Measurements from ENCODE around the gene IFNLR1.

IFNLR1 gene

DNA sequence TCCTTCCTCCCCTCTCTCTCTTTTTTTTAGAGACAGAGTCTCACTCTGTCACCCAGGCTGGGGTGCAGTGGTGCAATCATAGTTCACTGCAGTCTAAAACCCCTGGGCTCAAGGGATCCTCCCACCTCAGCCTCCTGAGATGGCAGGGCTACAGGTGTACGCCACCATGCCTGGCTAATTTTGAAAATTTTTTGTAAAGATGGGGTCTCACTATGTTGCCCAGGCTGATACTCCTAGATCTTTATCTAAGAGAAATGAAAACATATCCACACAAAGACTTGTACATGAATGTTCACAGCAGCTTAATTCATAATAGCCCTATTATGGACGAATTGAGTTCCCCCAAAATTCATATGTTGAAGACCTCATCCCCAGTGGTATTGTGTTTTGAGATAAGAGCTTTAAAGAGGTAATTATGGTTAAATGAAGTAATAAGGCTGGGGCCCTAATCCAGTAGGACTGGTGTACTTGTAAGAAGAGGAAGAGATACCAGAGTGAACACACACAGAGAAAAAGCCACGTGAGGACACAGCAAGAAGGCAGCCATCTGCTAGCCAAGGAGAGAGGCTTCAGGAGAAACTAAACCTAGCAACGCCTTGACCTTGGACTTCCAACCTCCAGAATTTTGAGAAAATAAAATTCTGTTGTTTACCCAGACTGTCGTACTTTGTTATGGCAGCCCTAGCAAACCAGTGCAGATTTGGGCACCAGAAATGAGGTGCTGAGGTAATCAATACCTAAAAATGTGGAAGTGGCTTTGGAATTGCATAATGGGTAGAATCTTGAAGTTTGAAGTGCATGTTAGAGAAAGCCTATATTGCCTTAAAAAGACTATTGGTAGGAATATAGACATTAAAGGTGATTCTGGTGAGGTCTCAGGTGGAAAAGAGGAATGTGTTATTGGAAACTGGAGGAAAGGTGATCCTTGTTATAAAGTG, 13.2 kb downstream of the IFNLR1 start:
- H3K4me1 ChIP-seq (ENCODE audit: control insufficient read depth, insufficient read depth, low read length) = no peaks in the 10 kb centered on the region
- no peak overlapping the region for H3K4me3 ChIP-seq (ENCODE audit: low read length)
- no peaks in the 10 kb centered on the region for H3K9me3 ChIP-seq (replicated peaks; ENCODE audit: low read length)
- peaks cover 66% of the 10 kb centered on the region for H3K27me3 ChIP-seq (ENCODE audit: control insufficient read depth, insufficient read depth, low read length)
- H3K4me2 ChIP-seq (ENCODE audit: low read length) = no peak overlapping the region
- no peak overlapping the region for H3K9ac ChIP-seq (ENCODE audit: low read depth, low read length)
- H3K36me3 ChIP-seq (ENCODE audit: insufficient read depth, low read length) = no peaks in the 10 kb centered on the region

DNA sequence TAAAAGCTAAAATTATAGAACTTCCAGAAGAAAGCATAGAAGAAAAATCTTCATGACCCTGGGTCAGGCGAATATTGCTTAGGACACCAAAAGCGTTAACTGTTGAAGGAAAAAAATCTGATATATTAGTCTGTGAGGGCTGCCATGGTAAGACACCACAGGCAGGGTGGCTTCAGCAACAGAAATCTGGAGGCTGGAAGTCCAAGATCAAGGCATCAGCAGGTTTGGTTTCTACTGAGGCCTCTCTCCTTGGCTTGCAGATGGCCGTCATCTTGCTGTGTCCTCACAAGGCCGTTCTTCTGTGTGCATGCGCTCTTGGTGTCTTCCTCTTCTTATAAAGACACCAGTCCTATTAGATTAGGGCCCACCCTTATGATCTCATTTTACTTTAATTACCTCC, 14.5 kb downstream of the IFNLR1 start:
- H3K36me3 ChIP-seq (ENCODE audit: insufficient read depth, low read length) = no peaks in the 10 kb centered on the region

DNA sequence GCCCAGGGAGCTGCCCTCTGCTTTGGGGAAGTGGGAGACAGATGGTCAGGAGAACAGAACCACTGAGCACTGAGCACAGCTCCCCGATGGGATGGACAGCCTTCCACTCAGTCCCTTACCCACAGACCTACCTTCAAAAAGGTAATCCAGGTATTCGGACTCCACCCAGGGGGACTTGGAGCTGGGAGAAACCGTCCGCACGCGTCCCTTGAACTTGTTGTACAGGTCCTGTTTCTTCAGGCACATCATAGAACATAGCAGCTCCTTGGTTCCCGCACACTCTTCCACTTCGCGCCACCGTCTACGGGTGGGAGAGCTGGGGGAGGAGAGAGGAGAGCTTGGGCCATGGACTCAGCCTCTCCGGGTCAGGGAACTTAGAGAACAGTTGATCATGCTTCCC, 17.8 kb downstream of the IFNLR1 start:
- H3K36me3 ChIP-seq (ENCODE audit: insufficient read depth, low read length) = no peaks in the 10 kb centered on the region
- H3K4me2 ChIP-seq (ENCODE audit: low read length) = no peak overlapping the region
- H3K9ac ChIP-seq (ENCODE audit: low read depth, low read length) = no peak overlapping the region
- H3K9me3 ChIP-seq (replicated peaks; ENCODE audit: low read length) = no peaks in the 10 kb centered on the region
- H3K4me3 ChIP-seq (ENCODE audit: low read length) = no peak overlapping the region
- no peaks in the 10 kb centered on the region for H3K4me1 ChIP-seq (ENCODE audit: control insufficient read depth, insufficient read depth, low read length)
- peaks cover 58% of the 10 kb centered on the region for H3K27me3 ChIP-seq (ENCODE audit: control insufficient read depth, insufficient read depth, low read length)

More for the DNA sequence above, 14.5 kb downstream of the IFNLR1 start:
- Histone ChIP-seq H3K27me3 (ENCODE audit: control insufficient read depth, insufficient read depth, low read length) (peaks cover 65% of the 10 kb centered on the region), H3K4me2 (ENCODE audit: low read length) (no peak overlapping the region), H3K4me3 (ENCODE audit: low read length) (no peak overlapping the region), H3K4me1 (ENCODE audit: control insufficient read depth, insufficient read depth, low read length) (no peaks in the 10 kb centered on the region), H3K9me3 (replicated peaks; ENCODE audit: low read length) (no peaks in the 10 kb centered on the region), H3K9ac (ENCODE audit: low read depth, low read length) (no peak overlapping the region)

DNA sequence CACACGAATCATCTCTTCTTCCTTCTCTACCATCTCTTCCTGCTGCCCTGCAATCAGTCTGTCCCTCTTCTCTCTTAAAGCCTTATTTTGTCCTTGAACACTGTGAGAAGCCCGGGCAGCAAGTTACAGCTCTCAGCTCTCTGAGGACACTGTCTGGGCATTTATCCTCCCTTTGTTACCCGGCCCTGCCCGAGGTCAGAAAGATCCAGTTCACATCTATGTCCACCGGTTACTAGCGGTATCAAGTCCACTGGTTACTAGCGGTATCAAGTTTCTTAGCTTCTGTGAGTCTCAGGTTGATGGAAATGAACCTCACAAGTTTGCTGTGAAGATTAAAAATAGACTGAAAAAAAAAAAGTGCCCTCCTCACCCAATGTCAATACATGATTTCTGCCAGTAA, 18.8 kb downstream of the IFNLR1 start:
- Histone ChIP-seq H3K4me3 (ENCODE audit: low read length) (no peak overlapping the region), H3K4me2 (ENCODE audit: low read length) (no peak overlapping the region), H3K9me3 (replicated peaks; ENCODE audit: low read length) (no peaks in the 10 kb centered on the region), H3K9ac (ENCODE audit: low read depth, low read length) (no peak overlapping the region), H3K4me1 (ENCODE audit: control insufficient read depth, insufficient read depth, low read length) (no peaks in the 10 kb centered on the region), H3K27me3 (ENCODE audit: control insufficient read depth, insufficient read depth, low read length) (peaks cover 54% of the 10 kb centered on the region), H3K36me3 (ENCODE audit: insufficient read depth, low read length) (no peaks in the 10 kb centered on the region)

DNA sequence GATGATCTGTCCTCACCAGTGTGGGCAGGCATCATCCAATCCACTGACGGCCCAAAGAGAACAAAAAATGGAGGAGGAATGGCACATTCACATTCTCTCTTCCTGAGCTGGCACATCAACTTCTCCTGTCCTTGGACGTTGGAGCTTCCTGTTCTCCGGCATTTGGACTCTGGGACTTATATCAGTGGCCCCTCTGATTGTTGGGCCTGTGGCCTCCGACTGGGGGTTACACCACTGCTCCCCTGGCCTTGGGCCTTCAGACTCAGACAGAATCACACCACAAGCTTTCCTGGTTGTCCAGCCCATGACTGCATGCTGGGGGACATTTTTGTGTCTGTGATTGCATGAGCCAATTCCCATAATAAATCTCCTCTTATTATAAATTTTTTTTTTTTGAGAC, 20.1 kb downstream of the IFNLR1 start:
- H3K36me3 ChIP-seq (ENCODE audit: insufficient read depth, low read length) = no peaks in the 10 kb centered on the region
- no peak overlapping the region for H3K9ac ChIP-seq (ENCODE audit: low read depth, low read length)
- H3K4me2 ChIP-seq (ENCODE audit: low read length) = no peak overlapping the region
- no peak overlapping the region for H3K4me3 ChIP-seq (ENCODE audit: low read length)
- H3K9me3 ChIP-seq (replicated peaks; ENCODE audit: low read length) = no peaks in the 10 kb centered on the region
- peaks cover 52% of the 10 kb centered on the region for H3K27me3 ChIP-seq (ENCODE audit: control insufficient read depth, insufficient read depth, low read length)
- no peaks in the 10 kb centered on the region for H3K4me1 ChIP-seq (ENCODE audit: control insufficient read depth, insufficient read depth, low read length)

DNA sequence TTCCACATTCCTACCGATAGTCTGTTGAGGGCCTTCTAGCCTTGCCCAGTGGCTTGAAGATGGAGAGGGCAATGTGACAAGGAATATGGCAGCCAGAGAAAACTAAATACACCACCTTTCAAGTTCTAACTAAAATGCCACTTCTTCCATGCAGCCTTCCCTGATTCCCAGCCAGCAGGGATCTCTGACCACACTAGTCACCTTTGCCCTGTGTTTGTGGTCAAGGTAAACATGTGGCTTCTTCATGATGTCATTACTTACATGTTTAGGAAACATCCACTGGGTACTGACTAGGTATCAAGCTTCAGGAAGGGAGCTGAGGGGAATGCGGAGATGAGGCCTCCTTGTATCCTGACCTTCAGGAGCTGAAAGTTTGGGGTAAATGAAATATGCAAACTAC, 21.6 kb downstream of the IFNLR1 start:
- no peaks in the 10 kb centered on the region for H3K9me3 ChIP-seq (replicated peaks; ENCODE audit: low read length)
- H3K4me3 ChIP-seq (ENCODE audit: low read length) = no peak overlapping the region
- peaks cover 55% of the 10 kb centered on the region for H3K27me3 ChIP-seq (ENCODE audit: control insufficient read depth, insufficient read depth, low read length)
- no peaks in the 10 kb centered on the region for H3K4me1 ChIP-seq (ENCODE audit: control insufficient read depth, insufficient read depth, low read length)
- no peak overlapping the region for H3K4me2 ChIP-seq (ENCODE audit: low read length)
- H3K36me3 ChIP-seq (ENCODE audit: insufficient read depth, low read length) = no peaks in the 10 kb centered on the region
- H3K9ac ChIP-seq (ENCODE audit: low read depth, low read length) = no peak overlapping the region

DNA sequence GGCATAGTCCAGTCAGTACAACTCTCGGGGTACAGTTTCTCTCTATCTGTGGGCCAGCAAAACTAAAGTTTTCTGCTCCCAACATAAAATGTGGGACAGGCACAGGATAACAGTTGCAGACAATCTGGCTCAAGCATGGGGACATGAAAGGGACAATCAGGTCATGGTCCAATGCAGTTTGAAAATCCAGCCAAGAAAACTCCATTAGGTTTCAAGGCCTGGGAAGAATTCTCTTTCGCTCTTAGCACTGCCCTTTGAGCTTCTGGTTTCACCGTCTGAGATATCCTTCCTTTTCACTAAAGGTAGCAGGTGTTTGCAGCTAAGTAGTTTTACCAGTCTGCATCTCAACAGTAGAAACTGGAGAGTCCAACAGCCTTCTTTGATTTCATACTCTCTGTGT, 23.1 kb downstream of the IFNLR1 start:
- no peak overlapping the region for H3K4me3 ChIP-seq (ENCODE audit: low read length)
- H3K4me2 ChIP-seq (ENCODE audit: low read length) = no peak overlapping the region
- H3K27me3 ChIP-seq (ENCODE audit: control insufficient read depth, insufficient read depth, low read length) = peaks cover 49% of the 10 kb centered on the region
- no peaks in the 10 kb centered on the region for H3K9me3 ChIP-seq (replicated peaks; ENCODE audit: low read length)
- H3K36me3 ChIP-seq (ENCODE audit: insufficient read depth, low read length) = no peaks in the 10 kb centered on the region
- H3K9ac ChIP-seq (ENCODE audit: low read depth, low read length) = no peak overlapping the region
- H3K4me1 ChIP-seq (ENCODE audit: control insufficient read depth, insufficient read depth, low read length) = no peaks in the 10 kb centered on the region

DNA sequence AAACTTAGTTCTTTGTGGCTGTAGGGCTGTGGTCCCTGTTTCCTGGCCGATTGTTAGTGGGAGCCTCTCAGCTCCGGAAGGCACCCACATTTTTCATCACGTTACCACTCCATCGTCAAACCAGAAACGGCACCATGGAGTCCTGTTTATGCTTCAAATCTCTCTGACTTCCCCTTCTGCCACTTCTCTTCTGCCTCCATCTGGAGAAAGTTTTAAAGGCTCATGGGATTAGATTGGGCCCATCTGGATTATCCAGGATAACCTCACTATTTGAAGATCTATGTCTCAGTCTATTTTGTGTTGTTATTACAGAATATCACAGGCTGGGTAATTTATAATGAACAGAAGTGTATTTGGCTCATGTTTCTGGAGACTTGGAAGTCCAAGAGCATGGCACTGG, 24.9 kb downstream of the IFNLR1 start:
- Histone ChIP-seq H3K4me2 (ENCODE audit: low read length) (no peak overlapping the region), H3K4me3 (ENCODE audit: low read length) (no peak overlapping the region), H3K9me3 (replicated peaks; ENCODE audit: low read length) (no peaks in the 10 kb centered on the region), H3K9ac (ENCODE audit: low read depth, low read length) (no peak overlapping the region), H3K4me1 (ENCODE audit: control insufficient read depth, insufficient read depth, low read length) (no peaks in the 10 kb centered on the region), H3K27me3 (ENCODE audit: control insufficient read depth, insufficient read depth, low read length) (peaks cover 57% of the 10 kb centered on the region), H3K36me3 (ENCODE audit: insufficient read depth, low read length) (no peaks in the 10 kb centered on the region)

DNA sequence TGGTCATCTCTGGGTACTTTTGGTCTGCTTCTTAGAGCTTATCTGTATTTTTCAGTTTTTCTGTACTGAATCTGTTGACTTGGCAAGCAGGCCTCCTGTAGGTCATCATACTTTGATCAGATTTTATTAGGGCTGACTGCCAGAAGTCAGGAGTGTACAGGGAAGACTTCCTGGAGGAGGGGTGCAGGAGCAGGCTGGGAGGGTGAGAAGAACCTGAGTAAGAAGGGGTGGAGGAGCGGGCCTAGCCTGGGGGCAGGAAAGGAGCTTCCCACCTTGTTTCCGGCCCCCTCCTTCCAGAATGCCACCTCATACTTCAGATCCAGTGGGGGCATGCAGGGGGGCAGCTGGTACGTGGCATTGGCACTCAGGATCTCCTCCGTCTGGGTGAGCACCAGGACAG, 25.8 kb downstream of the IFNLR1 start:
- H3K4me2 ChIP-seq (ENCODE audit: low read length) = no peak overlapping the region
- no peaks in the 10 kb centered on the region for H3K9me3 ChIP-seq (replicated peaks; ENCODE audit: low read length)
- no peak overlapping the region for H3K4me3 ChIP-seq (ENCODE audit: low read length)
- no peaks in the 10 kb centered on the region for H3K4me1 ChIP-seq (ENCODE audit: control insufficient read depth, insufficient read depth, low read length)
- H3K9ac ChIP-seq (ENCODE audit: low read depth, low read length) = no peak overlapping the region
- H3K27me3 ChIP-seq (ENCODE audit: control insufficient read depth, insufficient read depth, low read length) = peaks cover 59% of the 10 kb centered on the region
- H3K36me3 ChIP-seq (ENCODE audit: insufficient read depth, low read length) = no peaks in the 10 kb centered on the region

DNA sequence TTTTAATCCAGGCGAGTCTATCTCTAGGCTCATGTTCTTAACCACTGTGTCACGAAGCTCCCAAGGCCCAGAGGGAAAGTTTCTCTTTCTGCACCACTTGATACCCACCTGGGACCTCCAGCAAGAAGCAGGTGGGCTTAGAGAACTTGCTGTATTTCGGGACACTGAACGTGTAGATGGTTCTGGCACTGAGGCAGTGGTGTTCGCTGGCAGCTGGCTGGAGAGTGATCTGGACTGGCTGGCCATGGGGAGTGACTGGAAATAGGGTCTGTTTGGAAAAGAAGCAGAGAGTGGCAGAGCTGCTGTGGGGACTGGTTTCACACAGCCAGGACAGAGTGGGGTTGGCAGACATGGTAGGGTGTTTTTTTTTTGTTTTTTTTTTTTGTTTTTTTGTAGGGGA, 27.7 kb downstream of the IFNLR1 start:
- H3K27me3 ChIP-seq (ENCODE audit: control insufficient read depth, insufficient read depth, low read length) = peaks cover 42% of the 10 kb centered on the region
- H3K9me3 ChIP-seq (replicated peaks; ENCODE audit: low read length) = no peaks in the 10 kb centered on the region
- no peaks in the 10 kb centered on the region for H3K4me1 ChIP-seq (ENCODE audit: control insufficient read depth, insufficient read depth, low read length)
- H3K9ac ChIP-seq (ENCODE audit: low read depth, low read length) = no peak overlapping the region
- no peak overlapping the region for H3K4me2 ChIP-seq (ENCODE audit: low read length)
- H3K36me3 ChIP-seq (ENCODE audit: insufficient read depth, low read length) = no peaks in the 10 kb centered on the region
- H3K4me3 ChIP-seq (ENCODE audit: low read length) = no peak overlapping the region

DNA sequence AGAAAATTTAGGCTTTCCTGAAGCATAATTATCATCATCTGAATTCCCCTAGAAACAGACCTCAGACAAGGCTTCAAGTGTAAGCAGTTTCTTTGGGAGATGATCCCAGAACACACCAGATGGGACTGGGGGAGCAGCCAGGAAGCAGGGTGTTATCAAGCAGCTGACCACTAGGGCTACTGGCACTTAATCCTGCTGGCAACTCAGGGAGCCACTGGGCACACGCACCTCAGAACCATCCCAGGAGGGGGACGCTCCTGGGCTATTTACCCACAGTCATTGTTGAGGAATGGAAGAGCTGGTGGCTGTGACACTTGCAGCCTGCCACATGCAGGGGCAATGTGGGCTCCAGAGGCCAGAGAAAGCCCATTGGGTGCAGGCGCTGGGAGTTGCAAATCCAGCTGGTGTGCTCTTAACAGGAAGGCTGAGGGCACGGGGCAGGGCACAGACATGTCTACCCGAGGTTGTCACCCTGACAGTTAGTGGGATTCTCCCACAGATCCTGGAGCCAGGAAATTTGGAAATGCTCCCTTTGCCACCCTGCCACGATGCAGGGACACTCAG, 29.1 kb downstream of the IFNLR1 start:
- Histone ChIP-seq H3K9ac (ENCODE audit: low read depth, low read length) (no peak overlapping the region), H3K4me1 (ENCODE audit: control insufficient read depth, insufficient read depth, low read length) (no peaks in the 10 kb centered on the region), H3K36me3 (ENCODE audit: insufficient read depth, low read length) (no peaks in the 10 kb centered on the region), H3K27me3 (ENCODE audit: control insufficient read depth, insufficient read depth, low read length) (peaks cover 35% of the 10 kb centered on the region), H3K9me3 (replicated peaks; ENCODE audit: low read length) (no peaks in the 10 kb centered on the region), H3K4me3 (ENCODE audit: low read length) (no peak overlapping the region), H3K4me2 (ENCODE audit: low read length) (no peak overlapping the region)
